ENCODE results near the gene PGGHG.

- no peak for TF ChIP-seq CTCF (IDR thresholded peaks at IDR 0.05)
- no peak for TF ChIP-seq POLR2A (IDR thresholded peaks at IDR 0.05)
Observed at GRCh38 chr11:316891-317301, 28.0 kb downstream of the PGGHG start.

Measured in right lobe of liver (tissue), 4 donors.